NT2/D1 (cell line): ENCODE measurements around the gene PPM1H.

ENCODE experiments used
- SUZ12 ChIP-seq: IDR thresholded peaks from 2 replicates; pipeline ENCODE4 v1.6.1; 2011; ENCODE audit not compliant: insufficient read length, insufficient read depth; ENCODE audit errors: extremely low read depth
- YY1 ChIP-seq: IDR thresholded peaks from 2 replicates; pipeline ENCODE4 v1.6.1; 2011; ENCODE audit not compliant: insufficient read length, insufficient read depth

DNA sequence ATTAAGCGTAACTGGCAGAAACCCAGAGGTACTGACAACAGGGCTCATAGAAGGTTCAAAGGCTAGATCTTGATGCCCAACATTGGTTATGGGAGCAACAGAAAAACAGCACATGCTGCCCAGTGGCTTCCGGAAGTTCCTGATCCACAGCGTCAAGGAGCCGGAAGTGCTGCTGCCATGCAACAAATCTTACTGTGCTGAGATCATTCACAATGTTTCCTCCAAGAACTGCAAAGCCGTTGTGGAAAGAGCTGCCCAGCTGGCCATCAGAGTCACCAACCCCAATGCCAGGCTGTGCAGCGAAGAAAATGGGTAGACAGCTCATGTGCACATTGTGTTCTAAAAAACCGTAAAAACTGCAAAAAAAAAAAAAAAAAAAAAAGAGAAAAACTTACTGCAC lies 276.0 kb downstream of the PPM1H start:
- no peak for TF ChIP-seq SUZ12
- no peak for TF ChIP-seq YY1
